GM12864 (cell line): Measurements from ENCODE around the gene SLC22A4.
A peak's percentile ranks its signal among the peaks of the same experiment; 100 is the strongest.

Source experiments
- DNase-seq: peaks from one replicate; pipeline ENCODE4 v3.0.0-alpha.2; 2011; ENCODE audit warnings: low read depth
- H3K4me3 ChIP-seq: 2 replicates; pipeline ENCODE4 v1.5.1; 2011; ENCODE audit warnings: mild to moderate bottlenecking, low read depth, low read length, control low read depth
- CTCF ChIP-seq: IDR thresholded peaks from 2 replicates; pipeline ENCODE4 v1.5.1; 2011; ENCODE audit warnings: low read depth, mild to moderate bottlenecking, moderate library complexity, low read length, control low read depth, inconsistent platforms; ENCODE audit errors: missing control alignments

Gene SLC22A4

GRCh38 chr5:132271251-132272246 lies 22.6 kb upstream of the SLC22A4 start:
- H3K4me3 ChIP-seq: no peak overlapping the region
- no peak for DNase-seq
- no peak for TF ChIP-seq CTCF

GRCh38 chr5:132272311-132273210 lies 21.6 kb upstream of the SLC22A4 start:
- TF ChIP-seq CTCF: peak; percentile 80
- DNase-seq: no peak
- no peak overlapping the region for H3K4me3 ChIP-seq

GRCh38 chr5:132273631-132274030 lies 20.6 kb upstream of the SLC22A4 start:
- H3K4me3 ChIP-seq: no peak overlapping the region
- TF ChIP-seq CTCF: no peak
- DNase-seq: no peak

GRCh38 chr5:132274050-132274792 lies 20.0 kb upstream of the SLC22A4 start:
- DNase-seq: no peak
- TF ChIP-seq CTCF: no peak
- H3K4me3 ChIP-seq: no peak overlapping the region

GRCh38 chr5:132275367-132276220 lies 18.6 kb upstream of the SLC22A4 start:
- no peak for TF ChIP-seq CTCF
- DNase-seq: no peak
- H3K4me3 ChIP-seq: no peak overlapping the region

- no peak for DNase-seq
- H3K4me3 ChIP-seq: no peak overlapping the region
- no peak for TF ChIP-seq CTCF
Observed at GRCh38 chr5:132277256-132277655, 16.9 kb upstream of the SLC22A4 start.
